GM23248 (cell line): ENCODE results near the gene ARMCX5. TPM values are rescaled to one million over a fixed set of nuclear protein-coding genes. Genes with fewer than 3 reads are reported as not detected.

Experiments used
- DNase-seq: peaks from one replicate; pipeline ENCODE4 v3.0.0-alpha.2; 2015
- H2AFZ ChIP-seq: fragments of 200-600 bp; sonication (generic); 2 replicates; pipeline ENCODE4 v1.6.1; 2016; ENCODE audit warnings: antibody characterized with exemption
- H3F3A ChIP-seq: fragments of 200-600 bp; sonication (generic); 2 replicates; pipeline ENCODE4 v1.6.1; 2016; ENCODE audit warnings: mild to moderate bottlenecking, antibody characterized with exemption, mixed run types; ENCODE audit not compliant: insufficient read depth
- H3K27ac ChIP-seq: fragments of 200-600 bp; sonication (generic); 2 replicates; pipeline ENCODE4 v1.5.1; 2016; ENCODE audit warnings: mild to moderate bottlenecking
- H3K27me3 ChIP-seq: fragments of 200-600 bp; sonication (generic); replicated peaks from 2 replicates; pipeline ENCODE4 v1.6.1; 2016; ENCODE audit warnings: mild to moderate bottlenecking; ENCODE audit not compliant: insufficient read depth
- H3K36me3 ChIP-seq: fragments of 200-600 bp; sonication (generic); 2 replicates; pipeline ENCODE4 v1.6.1; 2016; ENCODE audit warnings: low read depth, mild to moderate bottlenecking
- H3K4me1 ChIP-seq: fragments of 200-600 bp; sonication (generic); 2 replicates; pipeline ENCODE4 v1.6.1; 2016; ENCODE audit warnings: mild to moderate bottlenecking; ENCODE audit not compliant: insufficient read depth
- H3K4me2 ChIP-seq: fragments of 200-600 bp; sonication (generic); one replicate; pipeline ENCODE4 v1.6.1; 2016; ENCODE audit warnings: mild to moderate bottlenecking; ENCODE audit not compliant: unreplicated experiment
- H3K4me3 ChIP-seq: fragments of 200-600 bp; sonication (generic); 2 replicates; pipeline ENCODE4 v1.5.1; 2016; ENCODE audit warnings: mild to moderate bottlenecking
- H3K79me2 ChIP-seq: fragments of 200-600 bp; sonication (generic); 2 replicates; pipeline ENCODE4 v1.6.1; 2016; ENCODE audit warnings: mild to moderate bottlenecking; ENCODE audit not compliant: insufficient read depth
- H3K9ac ChIP-seq: fragments of 200-600 bp; sonication (generic); 2 replicates; pipeline ENCODE4 v1.6.1; 2016; ENCODE audit warnings: mild to moderate bottlenecking
- H3K9me2 ChIP-seq: fragments of 200-600 bp; sonication (generic); 2 replicates; pipeline ENCODE4 v1.6.1; 2016; ENCODE audit warnings: mixed run types, mild to moderate bottlenecking, moderate library complexity; ENCODE audit not compliant: insufficient read depth
- H3K9me3 ChIP-seq: fragments of 200-600 bp; sonication (generic); one replicate; pipeline ENCODE4 v1.6.1; 2017; ENCODE audit warnings: low read depth
- H4K20me1 ChIP-seq: fragments of 200-600 bp; sonication (generic); 2 replicates; pipeline ENCODE4 v1.6.0; 2016; ENCODE audit not compliant: insufficient read depth
- EZH2 ChIP-seq: fragments of 200-600 bp; sonication (generic); IDR thresholded peaks from 2 replicates; pipeline ENCODE4 v1.6.1; 2018; ENCODE audit warnings: antibody characterized with exemption, mild to moderate bottlenecking; ENCODE audit not compliant: insufficient read depth, poor library complexity, severe bottlenecking
- EZH2phosphoT487 ChIP-seq: fragments of 200-600 bp; sonication (generic); IDR thresholded peaks from 2 replicates; pipeline ENCODE4 v1.6.1; 2018; ENCODE audit warnings: antibody characterized with exemption, moderate library complexity, mild to moderate bottlenecking, low read depth; ENCODE audit not compliant: insufficient read depth
- WGBS, 2 experiments: methylation state at CpG; one replicate each; pipeline ENCODE4 v1.1.6; 2015 to 2017; ENCODE audit warnings: low lambda C conversion rate in 2 of 2, low coverage in 1 of 2; ENCODE audit errors: missing lambda C conversion rate in 2 of 2; 5-methylcytosine and 5-hydroxymethylcytosine counted together
- in situ Hi-C: fragments of 300-500 bp; cut with MboI; formaldehyde crosslinking; loops from 2 replicates; pipeline ENCODE4 v1.15.0; 2020
- polyA plus RNA-seq: library from polyadenylated mRNA; unstranded; fragments of >200 nt; fragmentation: Nextera tagmentation; extraction: Ambion mirVana; gene quantifications from 2 replicates; pipeline ENCODE4 v1.2.1, GENCODE V29; 2016
- total RNA-seq: library from RNA; depleted of rRNA; stranded (reverse); fragments of >200 nt; shearing (Covaris generic); gene quantifications from 2 replicates; pipeline ENCODE4 v1.2.3, GENCODE V29; 2014; rRNA removed

ARMCX5 gene
- total RNA-seq (13.9 and 17.6 TPM in 2 replicates), polyA plus RNA-seq (6.4 and 7.9 TPM in 2 replicates)

DNA sequence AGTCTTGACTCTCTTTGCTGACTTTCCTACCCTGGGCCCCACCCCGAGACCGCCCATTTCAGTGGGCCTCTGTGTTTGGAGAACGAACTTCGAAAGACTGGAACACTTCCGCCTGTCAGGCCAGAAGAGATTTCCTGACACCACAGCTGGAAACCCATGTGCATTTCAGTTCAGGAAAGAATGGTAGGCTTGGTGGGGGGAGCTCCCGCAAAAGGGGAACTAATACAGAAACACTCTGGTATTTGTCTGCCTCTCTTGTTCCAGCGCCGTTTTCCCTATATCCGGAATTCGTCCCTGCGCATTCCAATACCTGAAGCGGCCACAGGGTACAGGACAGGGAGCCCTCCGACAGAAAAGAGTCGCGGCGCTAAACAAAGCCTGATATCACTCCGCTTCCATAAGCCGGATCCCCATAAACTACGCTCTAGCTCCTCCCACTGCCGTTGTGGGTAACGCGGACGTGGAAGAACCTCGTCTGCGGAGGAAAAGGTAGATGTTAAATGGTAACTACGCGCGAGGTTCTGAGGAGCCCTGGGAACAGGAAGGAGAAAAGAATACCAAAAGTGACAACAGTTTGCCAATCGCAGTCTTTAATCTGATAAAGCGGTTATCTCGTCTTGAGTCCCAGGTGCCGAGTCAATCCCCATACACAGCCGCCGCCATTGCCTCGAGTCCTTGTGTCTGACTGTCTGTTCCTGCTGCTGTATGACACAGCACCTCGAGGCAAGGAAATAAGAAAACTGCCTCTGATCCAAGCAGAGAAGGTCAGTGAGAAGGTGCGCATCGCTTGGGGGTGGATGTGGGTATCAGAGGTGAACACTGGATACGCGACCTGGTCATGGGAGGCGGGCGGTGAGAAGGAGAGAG is at the start of gene ARMCX5:
Gene ARMCX5 (plus strand): TSS at position 432 of the 867 bp plus-strand sequence. CDS start 2,627 bp downstream, outside the sequence.
- DNase-seq, result peak; percentile 93
- Histone ChIP-seq H2AFZ (peak within 1 kb of the TSS; percentile 89), H3K27ac (peak within 1 kb of the TSS; percentile 80), H3K4me3 (peak within 1 kb of the TSS; percentile 93), H3K27me3 (no peaks in the 10 kb centered on the region), H4K20me1 (no peaks in the 10 kb centered on the region), H3K9me2 (no peaks in the 10 kb centered on the region), H3K9me3 (no peaks in the 10 kb centered on the region), H3K4me2 (peak within 1 kb of the TSS; percentile 69), H3K79me2 (peaks cover 22% of the 10 kb centered on the region), H3F3A (no peaks in the 10 kb centered on the region), H3K36me3 (no peaks in the 10 kb centered on the region), H3K4me1 (no peaks in the 10 kb centered on the region), H3K9ac (peak within 1 kb of the TSS; percentile 95)
- 1 to 2% methylated on average over 39 to 41 of the region's 42 CpGs for WGBS, 2 experiments
- in situ Hi-C loops, result no loop called here
- no peak for TF ChIP-seq EZH2
- TF ChIP-seq EZH2phosphoT487, result no peak

DNA sequence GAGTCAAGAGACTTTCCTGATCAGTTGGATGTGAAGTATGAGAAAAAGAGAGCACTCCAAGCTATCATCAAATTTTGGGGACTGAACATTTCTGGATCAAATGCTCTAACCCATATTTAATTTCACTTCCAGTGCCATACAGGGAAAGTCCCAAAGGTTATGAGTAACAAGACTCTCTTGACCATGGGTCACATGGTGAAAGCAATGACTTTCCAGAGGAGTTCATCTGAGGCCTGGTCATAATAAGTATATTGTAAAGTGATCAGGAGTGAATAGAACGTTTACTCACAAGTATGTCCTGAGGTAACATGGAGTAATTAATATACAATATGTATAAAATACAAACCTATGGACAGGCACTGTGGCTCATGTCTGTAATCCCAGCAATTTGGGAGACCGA is 40.7 kb upstream of the ARMCX5 start:
- H3K9ac ChIP-seq, result no peak overlapping the region
- TF ChIP-seq EZH2, result no peak
- TF ChIP-seq EZH2phosphoT487, result no peak
- in situ Hi-C loops, result no loop called here
- H3F3A ChIP-seq, result no peaks in the 10 kb centered on the region
- no peaks in the 10 kb centered on the region for H3K27me3 ChIP-seq
- no peaks in the 10 kb centered on the region for H3K9me2 ChIP-seq
- no peaks in the 10 kb centered on the region for H3K4me1 ChIP-seq
- H3K4me3 ChIP-seq, result no peak overlapping the region
- no peak for DNase-seq
- H3K27ac ChIP-seq, result no peak overlapping the region
- H2AFZ ChIP-seq, result no peak overlapping the region
- no peak overlapping the region for H3K4me2 ChIP-seq
- no peaks in the 10 kb centered on the region for H3K79me2 ChIP-seq
- no peaks in the 10 kb centered on the region for H3K36me3 ChIP-seq
- no peaks in the 10 kb centered on the region for H4K20me1 ChIP-seq
- WGBS, 2 experiments, result 51 to 58% methylated on average over 2 of the region's 2 CpGs
- no peaks in the 10 kb centered on the region for H3K9me3 ChIP-seq

DNA sequence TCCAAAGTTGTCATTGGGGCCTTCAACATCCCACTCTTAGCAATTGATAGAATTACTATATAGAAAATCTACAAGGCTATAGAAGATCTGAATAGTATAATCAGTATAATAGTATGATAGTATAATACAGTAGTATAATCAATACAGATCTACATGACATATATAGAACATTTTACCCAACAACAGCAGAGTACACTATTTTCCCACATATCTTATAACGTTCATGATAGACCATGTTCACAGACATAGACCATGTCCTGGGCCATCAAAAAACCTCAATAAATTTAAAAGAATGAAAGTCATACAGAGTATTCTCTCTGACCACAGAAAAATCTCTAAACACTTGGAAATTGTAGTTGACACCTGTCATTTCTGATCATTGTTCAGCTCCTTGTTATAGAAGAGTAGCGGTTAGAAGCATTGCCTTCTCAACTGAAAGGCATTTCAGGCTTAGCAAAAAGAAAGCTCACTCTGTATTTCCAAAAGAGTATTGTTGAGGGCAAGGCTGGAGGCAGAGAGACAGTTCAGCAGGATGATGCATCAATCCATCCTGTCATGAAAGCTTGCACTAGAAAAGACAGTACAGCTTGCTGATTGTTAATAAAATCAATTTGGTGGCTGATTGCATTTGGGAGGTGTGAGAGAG is 38.8 kb upstream of the ARMCX5 start:
- DNase-seq, result no peak

DNA sequence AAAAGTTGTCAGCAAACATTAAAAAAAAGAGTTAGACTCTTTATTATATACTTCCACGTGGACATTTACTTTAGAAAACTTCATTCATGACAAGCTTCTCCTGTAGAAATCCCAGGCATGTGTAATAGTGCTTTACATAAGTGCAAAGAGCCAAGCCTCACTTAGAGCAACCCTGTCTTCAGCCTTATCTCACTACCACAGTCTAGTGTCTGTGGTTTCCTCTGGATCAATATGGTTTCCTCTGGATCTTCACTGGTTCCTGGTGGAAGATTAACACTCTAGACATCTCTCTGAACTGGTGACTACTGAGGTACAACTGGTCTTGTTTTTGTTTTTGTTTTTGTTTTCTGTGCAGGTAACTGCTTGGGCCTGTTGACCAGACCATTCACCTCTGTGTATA is 18.4 kb upstream of the ARMCX5 start:
- no peaks in the 10 kb centered on the region for H3K27me3 ChIP-seq
- H3F3A ChIP-seq, result no peaks in the 10 kb centered on the region
- 0% methylated on average over 1 of the region's 1 CpG for WGBS, 2 experiments
- no peak overlapping the region for H3K4me2 ChIP-seq
- H3K9me2 ChIP-seq, result no peaks in the 10 kb centered on the region
- H2AFZ ChIP-seq, result no peak overlapping the region
- no peaks in the 10 kb centered on the region for H3K9me3 ChIP-seq
- H3K4me1 ChIP-seq, result no peaks in the 10 kb centered on the region
- in situ Hi-C loops, result no loop called here
- DNase-seq, result no peak
- H3K79me2 ChIP-seq, result no peaks in the 10 kb centered on the region
- no peak overlapping the region for H3K27ac ChIP-seq
- no peak overlapping the region for H3K4me3 ChIP-seq
- no peaks in the 10 kb centered on the region for H3K36me3 ChIP-seq
- no peak overlapping the region for H3K9ac ChIP-seq
- TF ChIP-seq EZH2phosphoT487 (no peak), EZH2 (no peak)
- no peaks in the 10 kb centered on the region for H4K20me1 ChIP-seq

More for the DNA sequence above, 38.8 kb upstream of the ARMCX5 start:
- H3K27me3 ChIP-seq, result no peaks in the 10 kb centered on the region
- no peaks in the 10 kb centered on the region for H3K9me2 ChIP-seq
- WGBS, 2 experiments, result 89 to 93% methylated on average over 2 of the region's 2 CpGs
- H3K4me2 ChIP-seq, result no peak overlapping the region
- H3K9ac ChIP-seq, result no peak overlapping the region
- no peaks in the 10 kb centered on the region for H3F3A ChIP-seq
- no peak overlapping the region for H3K27ac ChIP-seq
- no peaks in the 10 kb centered on the region for H3K9me3 ChIP-seq
- no peaks in the 10 kb centered on the region for H3K79me2 ChIP-seq
- no peaks in the 10 kb centered on the region for H3K4me1 ChIP-seq
- H4K20me1 ChIP-seq, result no peaks in the 10 kb centered on the region
- TF ChIP-seq EZH2phosphoT487, result no peak
- no peak for TF ChIP-seq EZH2
- H3K4me3 ChIP-seq, result no peak overlapping the region
- H3K36me3 ChIP-seq, result no peaks in the 10 kb centered on the region
- in situ Hi-C loops, result no loop called here
- H2AFZ ChIP-seq, result no peak overlapping the region
